DND-41 (cell line): ENCODE data around the gene ZSCAN12.
A peak's percentile ranks its signal among the peaks of the same experiment; 100 is the strongest.

ENCODE experiments used
- ATAC-seq: fragments of 200-7000 bp; cut with Tn5 transposase; 3 replicates; pipeline ENCODE4 v1.9.1; 2021; ENCODE audit warnings: low read depth; ENCODE audit not compliant: insufficient read depth
- DNase-seq: peaks from one replicate; pipeline ENCODE4 v3.0.0-alpha.2; 2020
- H2AFZ ChIP-seq: 2 replicates; pipeline ENCODE4 v1.6.0; 2012; ENCODE audit warnings: low read depth, low read length
- H3K27ac ChIP-seq: 2 replicates; pipeline ENCODE4 v1.5.1; 2012; ENCODE audit warnings: low read length, inconsistent platforms
- H3K27me3 ChIP-seq: fragments of 200-600 bp; sonication (generic); 2 replicates; pipeline ENCODE4 v1.6.0; 2012; ENCODE audit warnings: low read length, mild to moderate bottlenecking, inconsistent platforms; ENCODE audit not compliant: insufficient read depth, poor library complexity
- H3K36me3 ChIP-seq: 2 replicates; pipeline ENCODE4 v1.5.1; 2012; ENCODE audit warnings: low read length, inconsistent platforms; ENCODE audit not compliant: insufficient read depth
- H3K4me1 ChIP-seq: 2 replicates; pipeline ENCODE4 v1.5.1; 2012; ENCODE audit warnings: mild to moderate bottlenecking, low read length; ENCODE audit not compliant: insufficient read depth
- H3K4me2 ChIP-seq: 2 replicates; pipeline ENCODE4 v1.6.0; 2012; ENCODE audit warnings: mild to moderate bottlenecking, moderate library complexity, low read length, inconsistent platforms; ENCODE audit not compliant: insufficient read depth
- H3K4me3 ChIP-seq, 2 experiments: fragments of 200-600 bp in 1 of 2; shearing (Covaris generic) in 1 of 2; 2 replicates each; pipeline ENCODE4 v1.5.1; 2012 to 2016; ENCODE audit warnings: inconsistent platforms in 2 of 2, low read length in 2 of 2, mild to moderate bottlenecking in 2 of 2, low read depth in 1 of 2, moderate library complexity in 1 of 2
- H3K79me2 ChIP-seq: 2 replicates; pipeline ENCODE4 v1.6.0; 2012; ENCODE audit warnings: low read length, inconsistent platforms; ENCODE audit not compliant: insufficient read depth
- H3K9ac ChIP-seq: 2 replicates; pipeline ENCODE4 v1.6.0; 2012; ENCODE audit warnings: low read depth, mild to moderate bottlenecking, inconsistent platforms, low read length, moderate library complexity
- H3K9me3 ChIP-seq: 2 replicates; pipeline ENCODE4 v1.5.1; 2012; ENCODE audit warnings: low read length, moderate library complexity, mild to moderate bottlenecking, inconsistent platforms; ENCODE audit not compliant: insufficient read depth, severe bottlenecking
- H4K20me1 ChIP-seq: 2 replicates; pipeline ENCODE4 v1.6.0; 2012; ENCODE audit warnings: low read length; ENCODE audit not compliant: insufficient read depth
- CTCF ChIP-seq: IDR thresholded peaks from 2 replicates; pipeline ENCODE4 v1.5.1; 2012; ENCODE audit warnings: borderline replicate concordance, low read length, moderate library complexity, mild to moderate bottlenecking; ENCODE audit not compliant: poor library complexity, severe bottlenecking; ENCODE audit errors: extremely low read depth
- EZH2 ChIP-seq: IDR thresholded peaks from 3 replicates; pipeline ENCODE4 v1.6.1; 2012; ENCODE audit warnings: borderline replicate concordance, low read depth, mild to moderate bottlenecking, moderate library complexity, low read length, inconsistent platforms; ENCODE audit not compliant: severe bottlenecking

ZSCAN12 gene

GRCh38 chr6:28354688-28355554 is 44.6 kb downstream of the ZSCAN12 start:
- Histone ChIP-seq H3K4me1 (peaks cover 43% of the 10 kb centered on the region), H3K27me3 (no peaks in the 10 kb centered on the region), H3K4me3 (peak overlapping the region in 1 of 2 experiments; percentile 60; a peak in 2 of 4 replicates), H3K9ac (peak overlapping the region; percentile 54), H2AFZ (no peak overlapping the region), H3K9me3 (peaks cover 3% of the 10 kb centered on the region), H4K20me1 (no peaks in the 10 kb centered on the region), H3K4me2 (peak overlapping the region; percentile 84), H3K79me2 (peaks cover 38% of the 10 kb centered on the region), H3K27ac (peak overlapping the region; percentile 62; the same call in 1 of the 2 replicates), H3K36me3 (peaks cover 8% of the 10 kb centered on the region)
- no peak for TF ChIP-seq CTCF
- no peak for DNase-seq
- ATAC-seq = no peak

GRCh38 chr6:28353981-28354676 is 45.4 kb downstream of the ZSCAN12 start:
- peak; percentile 27 for DNase-seq
- Histone ChIP-seq H3K4me1 (peaks cover 47% of the 10 kb centered on the region), H3K79me2 (peaks cover 41% of the 10 kb centered on the region), H3K36me3 (peaks cover 8% of the 10 kb centered on the region), H3K4me2 (no peak overlapping the region), H3K27me3 (no peaks in the 10 kb centered on the region), H3K9me3 (peaks cover 3% of the 10 kb centered on the region), H3K4me3 (no peak overlapping the region), H4K20me1 (no peaks in the 10 kb centered on the region), H2AFZ (no peak overlapping the region), H3K27ac (no peak overlapping the region), H3K9ac (no peak overlapping the region)
- ATAC-seq = no peak
- TF ChIP-seq EZH2 (no peak), CTCF (no peak)

GRCh38 chr6:28353356-28353755 is 46.2 kb downstream of the ZSCAN12 start:
- no peak overlapping the region for H3K4me3 ChIP-seq
- H3K9ac ChIP-seq = no peak overlapping the region
- H3K4me2 ChIP-seq = no peak overlapping the region
- TF ChIP-seq EZH2 (no peak), CTCF (no peak)
- ATAC-seq (no peak), DNase-seq (no peak)
- H3K27me3 ChIP-seq = no peaks in the 10 kb centered on the region
- H3K4me1 ChIP-seq = peaks cover 48% of the 10 kb centered on the region
- peaks cover 41% of the 10 kb centered on the region for H3K79me2 ChIP-seq
- no peaks in the 10 kb centered on the region for H4K20me1 ChIP-seq
- H3K9me3 ChIP-seq = peaks cover 3% of the 10 kb centered on the region
- no peak overlapping the region for H2AFZ ChIP-seq
- H3K27ac ChIP-seq = no peak overlapping the region
- H3K36me3 ChIP-seq = peaks cover 8% of the 10 kb centered on the region
